Measurements from ENCODE around the gene RNF39. TPM values are rescaled to one million over a fixed set of nuclear protein-coding genes. Genes with fewer than 3 reads are reported as not detected.
"Not testable (repeated sequence)": the region's sequence is repeated elsewhere in the genome, so short reads cannot be mapped to it uniquely, and the experiment has no call there.

Gene RNF39
- total RNA-seq, 1 donor from 2014 or later, result 0.65 TPM

DNA sequence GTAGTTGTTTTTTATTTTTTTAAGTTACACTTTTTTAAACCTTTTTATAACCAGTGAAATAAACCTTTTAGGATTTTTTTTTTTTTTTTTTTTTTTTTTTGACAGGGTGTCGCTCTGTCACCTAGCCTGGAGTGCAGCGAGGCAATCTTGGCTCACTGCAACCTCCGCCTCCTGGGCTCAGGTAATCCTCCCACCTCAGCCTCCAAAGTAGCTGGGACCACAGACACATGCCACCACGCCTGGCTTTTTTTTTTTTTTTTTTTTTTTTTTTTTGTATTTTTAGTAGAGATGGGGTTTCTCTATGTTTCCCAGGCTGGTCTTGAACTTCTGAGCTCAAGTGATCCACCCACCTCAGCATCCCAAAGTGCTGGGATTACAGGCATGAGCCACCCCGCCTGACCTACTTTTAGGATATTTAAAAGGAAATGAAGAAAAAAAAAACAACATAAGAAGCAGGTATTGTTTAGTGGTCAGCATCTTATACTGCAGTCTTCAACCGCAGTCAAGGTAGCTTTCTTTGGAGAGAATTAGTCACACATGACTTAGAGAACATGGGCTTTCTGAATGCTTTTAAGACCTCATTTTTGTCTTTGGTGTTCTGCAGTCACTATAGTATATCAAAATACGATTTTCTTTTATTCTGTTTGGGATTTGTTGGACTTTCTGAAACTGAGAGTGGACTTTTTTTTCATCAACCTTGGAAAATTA, 12.9 kb downstream of the RNF39 start:
- no peak for DNase-seq (ENCODE audit: low spot score)

DNA sequence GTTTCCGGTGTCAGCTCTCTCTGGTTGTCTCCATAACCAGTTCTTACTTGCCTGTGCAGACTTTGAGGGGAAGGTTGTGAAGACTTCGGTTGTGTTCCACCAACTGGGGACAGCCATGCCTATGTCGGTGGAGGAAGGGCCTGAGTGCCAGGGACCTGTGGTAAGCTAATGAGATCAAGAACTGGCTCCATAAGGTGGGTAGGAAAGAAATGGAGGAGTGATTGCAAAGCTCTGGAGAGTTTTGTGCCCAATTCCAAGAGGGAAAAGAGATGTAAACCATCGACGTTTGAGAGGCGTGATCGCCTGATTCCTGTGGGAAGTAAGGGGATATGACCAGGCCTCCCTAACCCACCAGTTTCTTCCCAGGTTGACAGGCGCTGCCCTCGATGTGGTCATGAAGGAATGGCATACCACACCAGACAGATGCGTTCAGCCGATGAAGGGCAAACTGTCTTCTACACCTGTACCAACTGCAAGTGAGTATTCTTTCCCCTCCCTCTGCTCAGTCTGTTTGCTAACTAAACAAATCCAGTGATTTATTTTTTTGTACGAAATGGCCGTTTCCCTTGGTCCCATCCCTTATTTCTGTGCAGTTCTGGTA, 13.6 kb downstream of the RNF39 start:
- peak; percentile 62 for DNase-seq (ENCODE audit: low spot score)

GRCh38 chr6:30061092-30061857, 14.3 kb downstream of the RNF39 start, which contains the start of gene POLR1H:
TSS of gene POLR1H (plus strand) at chr6:30061265. CDS start at chr6:30061525, 260 bp downstream.
- DNase-seq (ENCODE audit: low spot score), result peak; percentile 95

GRCh38 chr6:30060606-30061091, 14.9 kb downstream of the RNF39 start:
- DNase-seq (ENCODE audit: low spot score), result no peak

DNA sequence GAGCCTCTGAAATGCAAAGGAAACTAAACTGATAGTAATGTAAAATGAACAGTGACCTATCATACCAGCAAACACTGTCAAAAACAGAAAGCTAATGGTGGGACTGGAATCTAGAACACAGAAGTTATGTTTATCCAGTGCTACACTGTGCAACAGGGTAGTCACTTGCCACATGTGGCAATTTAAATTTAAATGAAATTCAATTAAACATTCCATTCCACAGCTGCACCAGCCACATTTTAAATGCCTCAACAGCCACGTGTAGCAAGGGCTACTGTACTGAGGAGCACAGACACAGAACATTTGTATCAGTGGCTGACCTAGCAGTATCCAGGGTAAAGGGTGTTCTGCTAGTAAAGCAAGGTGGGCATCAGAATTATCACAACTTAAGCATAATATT, 20.1 kb downstream of the RNF39 start:
- no peak for DNase-seq (ENCODE audit: low spot score)

DNA sequence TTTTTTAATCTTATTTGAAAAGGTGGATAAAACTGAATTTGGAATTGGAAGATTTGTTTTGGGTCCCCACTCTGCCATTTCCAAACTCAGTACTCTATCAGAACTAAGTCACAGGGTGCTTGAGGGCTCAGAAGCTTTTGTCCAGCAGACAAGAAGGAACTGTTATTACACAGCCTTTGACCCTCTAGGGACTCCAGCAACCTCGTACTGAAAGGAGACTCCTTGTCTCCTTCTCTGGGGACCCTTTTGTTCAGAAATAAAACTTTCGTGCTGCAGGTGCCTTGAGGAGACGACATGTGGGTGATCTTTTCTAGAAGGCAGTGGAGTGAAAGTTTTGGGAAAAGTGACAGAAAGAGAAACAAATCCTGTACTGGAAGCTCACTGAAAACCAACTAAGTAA, 21.9 kb downstream of the RNF39 start:
- DNase-seq (ENCODE audit: low spot score), result no peak

- no peak for DNase-seq (ENCODE audit: low spot score)
Observed at GRCh38 chr6:30047220-30047619, 28.3 kb downstream of the RNF39 start.

GRCh38 chr6:30044630-30045029, 30.9 kb downstream of the RNF39 start:
- DNase-seq (ENCODE audit: low spot score), result no peak

GRCh38 chr6:30043744-30044143, 31.8 kb downstream of the RNF39 start:
- DNase-seq (ENCODE audit: low spot score), result no peak

DNA sequence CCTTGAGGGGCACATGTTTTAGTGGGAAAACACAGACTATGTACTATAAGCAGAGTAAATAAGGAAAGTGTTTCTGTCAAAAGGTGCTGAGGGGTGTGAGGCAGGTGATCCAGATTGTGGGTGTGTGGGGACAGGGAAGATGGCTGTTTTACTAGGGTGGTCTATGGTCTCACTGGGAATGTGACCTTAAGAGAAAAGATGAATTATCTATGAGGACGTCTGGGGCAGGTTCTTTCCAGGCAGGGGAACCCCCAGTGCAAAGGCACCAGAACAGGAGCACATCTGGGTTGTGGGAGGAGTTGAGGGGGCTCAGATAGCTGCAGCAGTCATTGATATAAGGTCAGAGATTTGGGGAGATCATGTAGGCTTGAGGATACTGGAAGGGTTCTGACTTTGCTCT, 32.7 kb downstream of the RNF39 start:
- DNase-seq (ENCODE audit: low spot score), result no peak

- DNase-seq (ENCODE audit: low spot score), result no peak
Observed at GRCh38 chr6:30042476-30042875, 33.1 kb downstream of the RNF39 start.

- no peak for DNase-seq (ENCODE audit: low spot score)
Observed at GRCh38 chr6:30041821-30042220, 33.7 kb downstream of the RNF39 start.

DNA sequence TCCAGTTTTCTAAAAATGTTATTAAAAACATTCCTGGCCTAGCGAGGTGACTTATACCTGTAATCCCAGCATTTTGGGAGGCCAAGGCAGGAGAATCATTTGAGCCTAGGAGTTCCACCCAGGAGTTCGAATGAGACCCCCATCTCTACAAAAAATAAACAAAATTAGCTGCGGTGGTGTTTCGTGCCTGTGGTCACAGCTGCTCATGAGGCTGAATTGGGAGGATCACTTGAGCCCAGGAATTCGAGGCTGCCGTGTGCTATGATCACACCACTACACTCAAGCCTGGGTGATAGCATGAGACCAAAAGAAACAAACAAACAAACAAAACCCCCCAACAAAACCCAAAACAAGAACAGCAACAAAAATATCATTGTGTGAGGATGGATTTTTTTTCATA, 34.3 kb downstream of the RNF39 start:
- no peak for DNase-seq (ENCODE audit: low spot score)

GRCh38 chr6:30037182-30037788, 38.3 kb downstream of the RNF39 start:
- no peak for DNase-seq (ENCODE audit: low spot score)

GRCh38 chr6:30035784-30036183, 39.8 kb downstream of the RNF39 start:
- DNase-seq (ENCODE audit: low spot score), result no peak

DNA sequence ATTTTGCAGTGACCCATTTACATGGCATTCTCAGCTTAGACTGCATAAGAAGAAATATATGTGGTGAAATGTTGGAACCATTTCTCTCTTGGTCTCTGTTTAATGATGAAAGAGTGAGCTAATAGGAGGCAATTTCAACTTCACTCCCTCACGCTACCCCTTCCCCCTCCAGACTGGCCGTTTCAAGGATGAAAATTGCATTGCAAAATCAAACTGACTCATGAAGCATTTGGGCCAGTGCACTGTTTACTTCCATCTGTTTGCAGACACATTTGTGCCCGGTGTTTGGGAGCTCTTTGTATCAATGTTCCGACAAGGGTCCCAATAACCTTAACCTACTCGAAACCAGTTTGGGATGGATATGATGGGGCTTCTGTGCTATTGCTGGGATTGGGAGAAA, 42.1 kb downstream of the RNF39 start:
- DNase-seq (ENCODE audit: low spot score), result not testable (repeated sequence)

DNA sequence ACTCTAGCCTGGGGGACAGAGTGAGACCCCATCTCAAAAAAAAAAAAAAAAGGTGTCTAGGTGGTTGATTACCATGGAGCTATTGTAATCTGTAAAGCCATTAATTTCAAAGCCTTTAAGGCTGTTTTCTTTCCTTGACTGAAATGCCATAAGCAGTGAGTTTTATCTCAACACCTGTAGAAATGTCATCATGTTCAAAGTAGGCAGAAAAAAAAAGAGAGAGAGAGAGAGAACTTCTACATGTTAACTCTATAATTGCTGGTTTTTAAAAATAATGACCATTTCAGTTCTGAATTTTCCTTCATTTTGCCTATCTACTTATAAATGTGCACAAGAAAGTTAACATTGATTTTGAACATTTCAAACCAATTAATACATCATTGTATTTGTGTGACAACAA, 44.2 kb downstream of the RNF39 start:
- DNase-seq (ENCODE audit: low spot score), result no peak

GRCh38 chr6:30029588-30029987, 46.0 kb downstream of the RNF39 start:
- DNase-seq (ENCODE audit: low spot score), result no peak

- no peak for DNase-seq (ENCODE audit: low spot score)
Observed at GRCh38 chr6:30025186-30025585, 50.4 kb downstream of the RNF39 start.

DNA sequence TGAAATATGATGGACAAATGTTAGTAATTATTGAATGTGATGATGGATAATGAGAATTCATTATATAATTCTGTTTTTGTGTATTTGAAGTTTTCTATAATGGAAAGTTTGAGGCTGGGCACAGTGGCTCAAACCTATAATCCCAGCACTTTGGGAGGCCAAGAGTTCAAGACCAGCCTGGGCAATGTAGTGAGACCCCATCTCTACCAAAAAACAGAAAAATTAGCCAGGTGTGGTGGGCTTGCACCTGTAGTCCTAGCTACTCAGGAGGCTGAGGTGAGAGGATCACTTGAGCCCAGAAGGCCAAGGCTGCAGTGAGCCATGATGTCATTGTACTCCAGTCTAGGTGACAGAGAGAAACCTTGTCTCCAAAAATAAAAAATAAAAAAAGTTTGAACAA, 52.9 kb downstream of the RNF39 start:
- not testable (repeated sequence) for DNase-seq (ENCODE audit: low spot score)

- no peak for DNase-seq (ENCODE audit: low spot score)
Observed at GRCh38 chr6:30022189-30022588, 53.4 kb downstream of the RNF39 start.

DNA sequence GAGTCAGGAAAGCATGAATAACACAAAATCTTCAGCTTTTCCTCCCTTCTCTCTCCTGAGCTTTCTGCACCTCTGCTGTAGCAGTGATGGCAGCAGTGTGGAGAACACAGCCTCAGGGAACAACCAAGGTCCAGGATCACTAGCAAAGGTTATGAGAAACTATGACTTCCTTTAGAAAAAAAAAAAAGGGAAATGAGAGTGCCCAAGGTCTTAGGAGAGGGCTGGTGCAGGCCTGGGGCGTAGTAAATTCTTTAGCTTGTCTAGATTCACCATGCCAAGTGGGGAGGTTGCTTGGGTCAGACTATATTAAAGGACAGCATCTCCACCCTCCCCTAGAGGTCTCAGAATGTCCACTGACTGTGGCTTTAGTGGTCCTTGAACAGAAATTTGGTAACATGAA, 54.9 kb downstream of the RNF39 start:
- no peak for DNase-seq (ENCODE audit: low spot score)

Data from ureter (tissue), 1 donor.